BLaER1 (cell line): Measurements from ENCODE around the gene NBPF1.
"Not testable (repeated sequence)": the region's sequence is repeated elsewhere in the genome, so short reads cannot be mapped to it uniquely, and the experiment has no call there.

Experiments used
- H3K27ac ChIP-seq: shearing (Covaris generic); formaldehyde crosslinking; 2 replicates; pipeline ENCODE4 v1.8.1; 2022
- H3K27me3 ChIP-seq: shearing (Covaris generic); formaldehyde crosslinking; 2 replicates; pipeline ENCODE4 v1.8.1; 2022
- H3K36me3 ChIP-seq: shearing (Covaris generic); formaldehyde crosslinking; 2 replicates; pipeline ENCODE4 v1.8.1; 2022
- H3K4me1 ChIP-seq: shearing (Covaris generic); formaldehyde crosslinking; 2 replicates; pipeline ENCODE4 v1.8.1; 2022
- H3K4me2 ChIP-seq: shearing (Covaris generic); formaldehyde crosslinking; 2 replicates; pipeline ENCODE4 v1.8.1; 2022
- H3K4me3 ChIP-seq: shearing (Covaris generic); formaldehyde crosslinking; 2 replicates; pipeline ENCODE4 v1.8.1; 2022
- H3K9ac ChIP-seq: shearing (Covaris generic); formaldehyde crosslinking; 2 replicates; pipeline ENCODE4 v1.8.1; 2022
- H3K9me3 ChIP-seq: shearing (Covaris generic); formaldehyde crosslinking; 2 replicates; pipeline ENCODE4 v1.8.1; 2022
- H4K20me1 ChIP-seq: shearing (Covaris generic); formaldehyde crosslinking; 2 replicates; pipeline ENCODE4 v1.8.1; 2022
- Cebpa-rat ChIP-seq: shearing (Covaris generic); IDR thresholded peaks from 2 replicates; pipeline ENCODE4 v1.8.1; 2022

The NBPF1 gene

DNA sequence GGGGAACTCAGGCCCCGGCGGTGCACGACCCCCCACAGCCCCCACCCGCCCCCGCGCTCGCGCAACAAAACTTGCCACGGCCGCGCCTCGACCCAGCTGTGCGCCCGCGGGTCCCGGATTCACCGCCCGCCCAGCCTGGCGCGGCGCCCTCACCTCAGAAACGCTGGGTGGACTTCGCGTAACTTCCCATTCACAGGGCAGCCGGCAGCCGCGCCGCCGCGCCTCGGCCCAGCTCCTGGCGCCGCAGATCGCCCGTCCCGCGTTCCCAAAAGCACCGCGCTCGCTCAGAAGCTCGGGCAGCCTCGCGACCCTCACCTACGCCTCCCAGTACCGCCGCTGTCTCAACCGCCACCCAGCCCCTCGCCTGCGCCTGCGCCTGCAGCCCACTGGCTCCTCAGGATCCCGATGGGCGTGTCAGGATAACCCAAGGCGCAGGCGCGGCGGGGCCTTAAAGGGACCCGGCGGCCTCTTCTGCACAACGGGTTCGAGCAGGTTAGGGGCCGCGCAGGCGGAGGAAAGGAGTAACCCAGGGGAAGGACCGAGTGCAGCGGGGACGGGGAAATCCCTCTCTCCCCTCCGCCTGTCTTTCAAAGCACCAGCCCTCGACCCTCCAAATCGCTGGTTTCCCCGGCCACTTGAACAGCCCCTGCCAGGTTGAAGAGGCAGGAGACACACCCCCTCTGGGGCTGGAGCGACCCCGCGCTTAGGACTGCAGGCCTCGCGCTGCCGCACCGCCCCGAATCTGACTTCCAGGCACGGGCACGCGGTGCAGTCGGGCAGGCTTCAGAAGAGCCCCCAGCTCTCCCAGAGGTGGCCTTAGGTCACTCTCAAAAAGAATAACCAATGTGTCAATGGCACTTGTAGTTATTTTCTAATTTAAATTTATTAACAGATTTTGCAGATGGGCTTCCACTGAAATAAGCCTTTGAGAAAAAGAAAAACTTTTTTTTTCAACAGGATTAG lies at the start of gene NBPF1:
Gene NBPF1 (minus strand): TSS at position 380 of the 963 bp plus-strand sequence.
- Histone ChIP-seq H3K27me3 (peaks cover 17% of the 10 kb centered on the region; the same call in 1 of the 2 replicates), H3K4me2 (peak within 1 kb of the TSS; percentile 84), H3K9ac (peak within 1 kb of the TSS; percentile 77), H3K4me1 (peaks cover 25% of the 10 kb centered on the region), H3K9me3 (no peaks in the 10 kb centered on the region), H3K36me3 (peaks cover 16% of the 10 kb centered on the region), H3K4me3 (peak within 1 kb of the TSS; percentile 77), H3K27ac (peak within 1 kb of the TSS; percentile 38; the same call in 1 of the 2 replicates), H4K20me1 (peaks cover 30% of the 10 kb centered on the region)
- no peak for TF ChIP-seq Cebpa-rat

DNA sequence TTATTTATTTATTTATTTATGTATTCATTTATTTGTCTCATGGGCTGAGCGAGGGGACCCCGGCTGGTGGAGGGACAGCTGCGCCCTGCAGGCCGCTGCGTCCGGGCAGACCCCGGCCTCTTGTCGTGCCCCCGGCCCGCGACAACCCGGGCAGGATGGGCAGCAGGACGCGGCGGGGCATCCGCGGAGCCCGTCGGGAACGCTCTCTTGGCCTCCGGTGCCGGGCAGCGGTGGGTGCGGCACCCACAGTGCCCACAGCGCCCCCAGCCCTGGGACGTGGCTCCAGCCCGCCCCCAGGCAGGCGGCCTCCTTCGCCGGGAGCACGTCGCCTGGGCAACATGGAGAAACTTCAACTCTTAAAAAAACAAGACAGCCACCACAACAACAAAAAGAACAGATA lies 44.9 kb upstream of the NBPF1 start:
- not testable (repeated sequence) for H3K9ac ChIP-seq, H3K4me3 ChIP-seq, H3K36me3 ChIP-seq, H4K20me1 ChIP-seq, H3K27me3 ChIP-seq, H3K27ac ChIP-seq, H3K4me1 ChIP-seq, H3K4me2 ChIP-seq, H3K9me3 ChIP-seq

DNA sequence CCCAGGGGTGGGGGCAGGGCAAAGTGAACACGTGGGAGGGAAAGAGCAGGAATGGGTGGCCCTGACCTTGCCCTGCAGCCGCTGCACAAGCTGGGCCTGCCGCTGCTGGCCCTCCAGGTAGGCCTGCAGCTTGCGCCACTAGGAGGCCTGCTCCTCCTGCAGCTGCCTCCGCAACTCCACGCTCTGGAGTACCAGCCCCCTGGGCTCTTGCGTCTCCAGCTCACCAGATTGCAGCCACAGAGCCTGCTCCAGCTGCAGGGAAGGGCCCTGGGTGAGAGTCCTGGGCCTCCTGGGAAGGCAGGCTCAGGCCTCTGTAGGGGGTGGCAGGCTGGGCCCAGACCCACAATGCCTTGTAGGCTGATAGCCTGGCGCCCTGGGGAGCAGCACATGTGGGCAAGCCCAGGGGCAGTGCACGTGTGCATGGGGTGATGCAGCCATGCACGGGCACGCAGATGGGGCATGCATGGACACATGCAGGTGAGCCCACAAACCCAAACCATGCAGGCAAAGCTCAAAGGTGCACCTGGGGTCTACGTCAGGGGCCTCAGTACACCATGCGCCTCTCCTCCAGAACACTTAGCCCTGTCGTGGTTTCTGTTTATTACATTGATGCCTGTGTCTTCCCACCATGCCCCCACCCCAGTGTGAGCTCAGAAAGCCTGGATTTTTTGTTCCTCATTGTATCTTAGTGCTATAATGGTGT lies 43.8 kb upstream of the NBPF1 start:
- not testable (repeated sequence) for H3K4me2 ChIP-seq

DNA sequence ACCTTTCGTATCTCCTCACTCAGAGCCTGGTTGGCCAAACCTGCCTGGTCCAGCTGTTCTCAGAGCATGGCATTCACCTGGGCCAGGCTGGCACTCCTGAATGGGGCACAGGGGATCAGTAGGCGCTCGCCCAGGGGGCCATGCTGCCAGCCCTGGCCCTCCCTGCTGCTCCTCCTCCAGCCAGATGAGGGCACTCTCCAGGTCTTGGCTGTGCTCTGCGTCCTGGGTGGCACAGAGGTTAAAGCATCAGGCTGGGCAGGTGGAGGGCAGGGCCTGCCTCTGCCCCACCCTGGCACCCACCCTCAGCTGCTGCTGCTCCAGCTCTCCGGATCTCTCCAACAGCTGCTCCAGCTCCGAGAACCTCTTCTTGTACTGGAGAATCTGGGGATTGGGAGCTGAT lies 43.2 kb upstream of the NBPF1 start:
- not testable (repeated sequence) for H3K4me1 ChIP-seq, H4K20me1 ChIP-seq, H3K27me3 ChIP-seq, H3K9me3 ChIP-seq, H3K4me3 ChIP-seq, H3K4me2 ChIP-seq, H3K36me3 ChIP-seq, H3K27ac ChIP-seq, H3K9ac ChIP-seq

More for the DNA sequence above, 43.8 kb upstream of the NBPF1 start:
- not testable (repeated sequence) for H3K27ac ChIP-seq, H4K20me1 ChIP-seq, H3K36me3 ChIP-seq, H3K4me1 ChIP-seq, H3K9ac ChIP-seq, H3K27me3 ChIP-seq, H3K9me3 ChIP-seq, H3K4me3 ChIP-seq

DNA sequence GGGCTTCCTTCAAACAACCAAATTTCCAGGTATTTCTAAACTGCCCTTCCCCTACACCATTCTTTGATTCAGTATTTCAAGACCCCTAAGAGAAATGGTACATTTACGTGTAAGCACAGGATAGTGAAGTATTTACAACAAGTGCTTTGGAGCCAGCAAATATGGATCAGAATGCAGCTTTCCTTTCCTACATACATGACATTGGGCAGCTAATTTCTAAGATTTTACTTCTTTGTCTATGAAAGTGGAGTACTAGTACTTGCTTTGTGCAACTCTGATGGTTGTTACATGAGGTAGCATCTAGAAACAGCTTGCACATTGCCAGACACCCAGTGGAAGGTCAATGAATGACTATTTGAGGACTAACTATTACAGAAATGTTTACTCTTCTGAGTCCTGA lies 38.2 kb upstream of the NBPF1 start:
- not testable (repeated sequence) for H3K27me3 ChIP-seq, H3K4me1 ChIP-seq, H3K4me2 ChIP-seq, H3K36me3 ChIP-seq, H3K4me3 ChIP-seq, H3K9ac ChIP-seq, H3K27ac ChIP-seq, H3K9me3 ChIP-seq, H4K20me1 ChIP-seq

DNA sequence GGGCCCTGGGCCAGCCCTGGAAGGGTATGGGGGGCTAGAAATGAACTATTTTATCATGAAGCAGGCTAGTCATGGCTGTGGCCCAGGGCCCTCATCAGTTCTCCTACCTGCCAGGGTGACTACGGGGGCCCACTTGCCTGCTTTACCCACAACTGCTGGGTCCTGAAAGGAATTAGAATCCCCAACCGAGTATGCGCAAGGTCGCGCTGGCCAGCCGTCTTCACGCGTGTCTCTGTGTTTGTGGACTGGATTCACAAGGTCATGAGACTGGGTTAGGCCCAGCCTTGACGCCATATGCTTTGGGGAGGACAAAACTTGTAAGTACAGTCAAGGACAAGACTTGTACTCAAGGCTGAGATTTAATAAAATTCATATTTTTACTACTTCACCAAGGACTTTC lies 36.6 kb upstream of the NBPF1 start:
- H3K9me3 ChIP-seq, H3K9ac ChIP-seq, H3K27ac ChIP-seq, H3K36me3 ChIP-seq, H3K4me3 ChIP-seq, H3K4me1 ChIP-seq, H3K27me3 ChIP-seq, H4K20me1 ChIP-seq, H3K4me2 ChIP-seq: not testable (repeated sequence)

DNA sequence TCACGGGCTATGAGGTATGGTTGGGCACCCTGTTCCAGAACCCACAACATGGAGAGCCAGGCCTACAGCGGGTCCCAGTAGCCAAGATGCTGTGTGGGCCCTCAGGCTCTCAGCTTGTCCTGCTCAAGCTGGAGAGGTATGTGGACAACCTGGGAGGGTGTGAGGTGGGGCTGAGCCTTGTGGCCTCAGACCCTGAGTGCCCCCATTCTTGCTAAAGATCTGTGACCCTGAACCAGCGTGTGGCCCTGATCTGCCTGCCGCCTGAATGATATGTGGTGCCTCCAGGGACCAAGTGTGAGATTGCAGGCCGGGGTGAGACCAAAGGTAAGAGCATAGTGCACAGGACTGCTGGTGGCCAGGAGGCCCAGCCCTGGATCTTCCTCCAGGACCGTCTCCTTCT lies 36.0 kb upstream of the NBPF1 start:
- H3K9me3 ChIP-seq, H3K4me1 ChIP-seq, H4K20me1 ChIP-seq, H3K4me2 ChIP-seq, H3K4me3 ChIP-seq, H3K27ac ChIP-seq, H3K27me3 ChIP-seq, H3K36me3 ChIP-seq, H3K9ac ChIP-seq: not testable (repeated sequence)

DNA sequence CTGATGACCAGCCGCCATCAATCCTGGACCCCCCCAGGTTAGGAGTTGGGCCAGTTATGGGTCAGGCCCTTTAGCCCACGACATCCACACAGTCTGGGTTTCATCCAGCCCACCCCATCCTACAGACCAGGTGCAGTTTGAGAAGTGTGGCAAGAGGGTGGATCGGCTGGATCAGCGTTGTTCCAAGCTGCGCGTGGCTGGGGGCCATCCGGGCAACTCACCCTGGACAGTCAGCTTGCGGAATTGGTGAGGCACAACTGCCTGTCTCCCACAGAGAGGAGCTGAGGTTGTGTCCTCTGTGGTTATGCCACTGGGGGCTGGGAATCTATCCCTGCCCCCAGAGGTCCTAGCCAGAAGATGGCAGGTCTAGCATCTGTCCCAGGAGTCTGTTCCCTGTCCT lies 35.4 kb upstream of the NBPF1 start:
- not testable (repeated sequence) for H3K36me3 ChIP-seq, H3K9me3 ChIP-seq, H3K4me2 ChIP-seq, H3K27ac ChIP-seq, H3K4me3 ChIP-seq, H3K27me3 ChIP-seq, H3K9ac ChIP-seq, H4K20me1 ChIP-seq
- peaks cover 12% of the 10 kb centered on the region for H3K4me1 ChIP-seq

DNA sequence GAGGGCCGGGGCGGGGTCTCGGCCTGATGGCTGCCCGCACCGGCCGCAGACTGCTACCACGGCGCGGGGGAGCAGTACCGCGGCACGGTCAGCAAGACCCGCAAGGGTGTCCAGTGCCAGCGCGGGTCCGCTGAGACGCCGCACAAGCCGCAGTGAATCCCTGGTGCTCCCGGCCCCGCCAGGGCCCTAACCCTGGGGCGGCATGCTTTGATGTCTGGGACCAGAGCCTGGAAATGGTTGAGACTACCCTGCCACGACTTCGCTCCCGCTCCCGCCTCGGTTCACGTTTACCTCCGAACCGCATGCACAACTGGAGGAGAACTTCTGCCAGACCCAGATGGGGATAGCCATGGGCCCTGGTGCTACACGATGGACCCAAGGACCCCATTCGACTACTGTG lies 34.9 kb upstream of the NBPF1 start:
- not testable (repeated sequence) for H3K27ac ChIP-seq, H3K9me3 ChIP-seq, H3K4me3 ChIP-seq, H3K9ac ChIP-seq, H3K36me3 ChIP-seq, H3K27me3 ChIP-seq, H3K4me2 ChIP-seq, H4K20me1 ChIP-seq
- H3K4me1 ChIP-seq: peaks cover 17% of the 10 kb centered on the region

DNA sequence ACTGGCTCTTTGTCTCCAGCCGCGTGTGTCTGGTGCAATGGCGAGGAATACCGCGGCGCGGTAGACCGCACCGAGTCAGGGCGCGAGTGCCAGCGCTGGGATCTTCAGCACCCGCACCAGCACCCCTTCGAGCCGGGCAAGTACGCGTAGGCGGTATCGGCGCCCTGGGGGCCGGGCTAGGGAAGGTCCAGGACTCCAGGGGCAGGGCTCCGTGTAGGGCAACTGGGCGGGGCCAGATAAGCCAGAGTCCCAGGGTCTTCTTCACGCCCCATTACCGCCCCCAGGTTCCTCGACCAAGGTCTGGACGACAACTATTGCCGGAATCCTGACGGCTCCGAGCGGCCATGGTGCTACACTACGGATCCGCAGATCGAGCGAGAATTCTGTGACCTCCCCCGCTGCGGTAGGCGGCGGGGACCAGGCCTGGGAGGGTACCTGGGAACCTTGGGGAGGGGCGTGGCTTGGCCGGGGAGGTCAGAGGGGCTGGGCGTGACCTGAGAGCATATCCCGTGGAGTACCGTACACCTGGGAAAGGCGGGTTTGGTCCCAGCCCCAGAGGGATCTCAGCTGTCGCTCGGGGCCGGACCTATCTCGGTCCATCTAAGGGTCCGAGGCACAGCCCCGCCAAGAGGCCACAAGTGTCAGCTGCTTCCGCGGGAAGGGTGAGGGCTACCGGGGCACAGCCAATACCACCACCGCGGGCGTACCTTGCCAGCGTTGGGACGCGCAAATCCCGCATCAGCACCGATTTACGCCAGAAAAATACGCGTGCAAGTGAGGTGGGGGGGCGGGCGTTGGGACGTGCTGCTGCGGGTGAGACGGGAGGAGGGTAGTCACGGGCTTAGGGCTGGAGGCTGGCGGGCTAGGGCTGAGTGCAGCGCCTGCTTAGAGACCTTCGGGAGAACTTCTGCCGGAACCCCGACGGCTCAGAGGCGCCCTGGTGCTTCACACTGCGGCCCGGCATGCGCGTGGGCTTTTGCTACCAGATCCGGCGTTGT lies 34.1 kb upstream of the NBPF1 start:
- not testable (repeated sequence) for H3K27me3 ChIP-seq, H3K36me3 ChIP-seq, H3K27ac ChIP-seq, H3K4me3 ChIP-seq, H3K9ac ChIP-seq, H3K4me2 ChIP-seq, H3K9me3 ChIP-seq
- Histone ChIP-seq H4K20me1 (peaks cover 12% of the 10 kb centered on the region; the same call in 1 of the 2 replicates), H3K4me1 (peaks cover 25% of the 10 kb centered on the region)

DNA sequence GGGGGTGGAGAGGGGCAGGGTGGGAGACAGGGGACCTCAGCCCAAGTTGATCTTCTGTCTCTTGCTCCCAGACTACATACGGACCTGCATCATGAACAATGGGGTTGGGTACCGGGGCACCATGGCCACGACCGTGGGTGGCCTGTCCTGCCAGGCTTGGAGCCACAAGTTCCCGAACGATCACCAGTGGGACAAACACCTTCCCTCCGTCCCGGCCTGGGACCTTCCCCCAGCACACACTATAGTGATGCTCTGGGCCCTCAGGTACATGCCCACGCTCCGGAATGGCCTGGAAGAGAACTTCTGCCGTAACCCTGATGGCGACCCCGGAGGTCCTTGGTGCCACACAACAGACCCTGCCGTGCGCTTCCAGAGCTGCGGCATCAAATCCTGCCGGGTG lies 33.4 kb upstream of the NBPF1 start:
- H3K27ac ChIP-seq, H3K9me3 ChIP-seq, H3K9ac ChIP-seq, H3K4me2 ChIP-seq, H3K27me3 ChIP-seq, H3K4me3 ChIP-seq: not testable (repeated sequence)
- Histone ChIP-seq H3K4me1 (peaks cover 26% of the 10 kb centered on the region), H3K36me3 (peaks cover 12% of the 10 kb centered on the region; the same call in 1 of the 2 replicates), H4K20me1 (peaks cover 20% of the 10 kb centered on the region; the same call in 1 of the 2 replicates)

DNA sequence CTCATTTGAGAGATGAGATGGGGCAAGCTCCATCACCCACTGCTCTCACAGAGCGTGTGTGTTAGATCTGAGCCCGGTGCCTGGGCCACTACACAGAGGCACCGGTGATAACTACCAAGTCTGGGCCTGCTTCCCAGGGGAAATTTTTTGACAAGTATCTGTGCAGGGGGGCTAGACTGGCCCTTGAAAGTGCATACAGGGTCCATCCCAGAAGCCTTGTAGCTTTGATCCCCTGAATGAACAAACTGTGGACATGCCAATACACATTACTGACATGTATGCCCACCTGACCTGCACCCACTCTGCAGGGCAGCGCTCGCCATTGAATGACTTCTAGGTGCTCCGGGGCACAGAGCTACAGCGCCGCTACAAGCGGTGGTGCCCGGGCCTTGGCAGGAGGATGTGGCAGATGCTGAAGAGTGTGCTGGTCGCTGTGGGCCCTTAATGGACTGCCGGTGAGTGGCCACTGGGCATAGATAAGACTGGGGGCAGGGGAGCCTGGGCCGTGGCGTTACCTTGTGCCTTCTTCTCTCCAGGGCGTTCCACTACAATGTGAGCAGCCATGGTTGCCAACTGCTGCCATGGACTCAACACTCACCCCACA lies 32.8 kb upstream of the NBPF1 start:
- H3K4me1 ChIP-seq: peaks cover 26% of the 10 kb centered on the region
- H3K27me3 ChIP-seq, H3K9ac ChIP-seq, H3K9me3 ChIP-seq, H3K27ac ChIP-seq, H3K4me3 ChIP-seq, H3K4me2 ChIP-seq: not testable (repeated sequence)
- peaks cover 26% of the 10 kb centered on the region for H4K20me1 ChIP-seq
- peaks cover 12% of the 10 kb centered on the region; the same call in 1 of the 2 replicates for H3K36me3 ChIP-seq
